ENCODE data around the gene SPCS3.

DNA sequence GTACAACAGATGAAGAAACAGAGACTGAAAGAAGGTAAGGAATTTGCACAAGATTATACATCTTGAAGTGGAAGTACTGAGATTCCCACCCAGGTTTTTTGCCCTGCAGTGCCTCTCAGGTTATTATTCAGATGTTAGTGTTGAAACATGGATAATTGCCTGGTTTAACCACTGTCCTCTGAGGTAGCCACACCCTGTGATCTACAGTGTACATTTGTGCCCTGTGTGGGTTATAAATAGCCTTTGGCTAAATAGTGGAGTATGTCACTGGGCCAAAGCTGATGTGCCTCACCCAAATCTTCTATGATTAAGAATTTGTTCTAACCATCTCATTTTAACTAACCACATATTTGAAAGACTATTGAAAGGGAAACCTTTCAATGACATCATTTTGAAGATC is 45.3 kb upstream of the SPCS3 start:
- TF ChIP-seq CTCF (IDR thresholded peaks at IDR 0.05; ENCODE audit: poor library complexity), result no peak
- no peak for TF ChIP-seq EZH2 (IDR thresholded peaks at IDR 0.05; ENCODE audit: borderline replicate concordance)
- TF ChIP-seq EZH2phosphoT487 (IDR thresholded peaks at IDR 0.05; ENCODE audit: low read depth, severe bottlenecking, unreplicated experiment), result no peak
